ENCODE measurements around the gene TMEM272.

TMEM272 gene

DNA sequence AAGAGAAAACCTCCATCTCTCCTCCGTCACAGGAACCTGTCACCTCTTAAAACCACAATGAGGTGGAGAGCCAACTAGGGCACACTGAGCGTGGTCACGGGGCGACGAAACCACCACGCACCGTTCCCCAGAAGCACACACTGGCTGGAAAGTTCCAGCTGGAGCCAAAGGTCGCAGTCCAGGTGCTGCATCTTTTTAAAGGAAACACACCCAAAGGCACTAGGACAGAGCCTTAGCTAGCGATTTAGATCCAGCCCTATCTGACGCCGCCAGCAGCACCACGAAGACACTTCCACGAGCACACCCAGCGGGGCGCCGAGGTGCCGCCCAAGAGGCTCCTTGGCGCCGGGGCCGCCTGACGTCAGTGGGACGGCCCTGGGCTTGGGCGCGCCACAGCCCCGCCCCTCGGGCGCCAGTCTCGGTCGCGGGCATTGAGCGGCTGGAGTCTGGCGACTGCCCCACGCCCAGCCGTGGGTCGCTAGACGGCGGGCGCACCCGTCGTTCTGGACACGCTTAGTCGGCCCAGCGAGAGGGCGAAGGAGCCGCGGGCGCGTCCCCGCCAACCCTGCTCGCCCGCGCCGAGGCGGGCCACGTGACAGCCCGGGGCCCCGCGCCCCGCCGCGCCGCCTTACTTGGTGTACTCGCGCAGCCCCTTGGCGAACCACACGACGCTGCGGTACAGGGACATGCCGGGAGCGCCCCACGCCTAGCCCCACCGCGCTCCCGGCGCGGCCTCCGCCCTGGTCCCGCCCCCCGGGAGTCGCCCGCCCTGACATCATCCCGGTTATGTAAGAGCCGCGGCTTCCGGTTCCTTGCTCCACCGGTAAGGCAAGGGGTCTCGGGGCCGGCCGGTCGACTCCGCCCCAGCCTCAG is 41.3 kb downstream of the TMEM272 start, which contains the start of gene DHRS12:
TSS of gene DHRS12 (minus strand) at position 742 of the 873 bp plus-strand sequence. CDS start 4,504 bp downstream, outside the sequence.
- peak; percentile 61 for DNase-seq

- DNase-seq: no peak
Measured at GRCh38 chr13:51802631-51803418, 42.2 kb downstream of the TMEM272 start.

DNA sequence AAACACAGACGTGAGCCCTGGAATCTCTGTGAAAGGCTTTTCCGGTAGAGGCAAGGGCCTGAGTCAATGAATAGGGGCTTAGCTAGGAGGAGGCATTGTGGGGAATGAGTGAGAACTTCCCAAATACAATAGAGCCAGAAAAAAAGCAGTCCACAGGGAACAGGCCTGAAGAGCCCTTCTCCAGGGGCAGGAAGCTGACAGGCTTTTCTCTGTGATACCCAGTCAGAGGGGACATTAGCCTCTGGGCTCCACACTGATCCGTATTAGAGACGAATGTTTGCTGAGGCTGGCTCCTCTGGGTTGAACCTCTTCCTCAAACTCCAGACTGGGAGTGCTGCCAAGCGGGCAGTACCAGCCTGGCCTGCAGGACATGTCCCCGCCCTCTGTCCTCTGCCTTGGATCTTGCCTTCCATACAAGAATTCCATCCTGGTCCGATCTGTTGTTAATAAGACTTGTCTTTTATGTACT is 43.3 kb downstream of the TMEM272 start:
- DNase-seq: peak; percentile 41

GRCh38 chr13:51800486-51800885 is 44.5 kb downstream of the TMEM272 start:
- no peak for DNase-seq

GRCh38 chr13:51799261-51799660 is 45.7 kb downstream of the TMEM272 start:
- no peak for DNase-seq

GRCh38 chr13:51797664-51798488 is 47.1 kb downstream of the TMEM272 start:
- DNase-seq: peak; percentile 76

DNA sequence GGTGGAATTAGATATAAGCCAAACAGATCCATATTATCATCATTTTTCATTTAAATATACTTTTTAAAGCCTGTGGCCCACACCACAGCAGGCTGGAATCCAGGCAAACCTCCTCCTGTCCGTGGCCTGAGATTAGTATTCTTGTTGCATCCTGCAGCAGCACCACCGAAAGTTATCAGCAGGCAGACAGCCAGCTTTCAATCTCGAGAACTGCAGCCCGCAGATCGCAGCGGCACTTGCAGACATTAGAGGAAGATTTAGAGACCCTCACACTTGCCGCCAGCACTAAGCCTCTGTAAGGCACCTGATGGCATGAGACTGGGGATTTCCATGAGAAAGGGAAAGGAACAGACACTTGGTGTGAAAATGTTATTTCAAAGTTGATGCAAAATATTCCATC is 48.4 kb downstream of the TMEM272 start:
- no peak for DNase-seq

GRCh38 chr13:51795419-51795818 is 49.6 kb downstream of the TMEM272 start:
- no peak for DNase-seq

DNA sequence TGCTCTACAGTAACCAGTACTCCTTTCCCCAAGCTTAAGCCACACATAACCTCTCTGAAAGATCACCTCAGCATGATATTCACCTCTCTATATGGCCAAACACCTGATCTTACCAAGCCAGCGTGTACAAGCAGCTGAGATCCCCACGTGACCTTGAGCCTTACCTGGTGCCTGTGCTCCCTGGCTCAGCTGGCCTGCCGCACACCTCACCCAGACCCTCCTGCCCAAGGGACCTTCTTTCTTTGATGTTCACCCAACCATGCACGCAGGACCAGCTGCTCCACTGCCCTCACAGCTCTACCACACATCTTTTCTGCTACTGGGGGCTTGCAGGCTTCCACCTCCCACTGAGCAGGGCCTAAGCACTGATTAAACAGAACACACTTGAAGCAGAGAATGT is 50.0 kb downstream of the TMEM272 start:
- no peak for DNase-seq

GRCh38 chr13:51793570-51794271 is 51.3 kb downstream of the TMEM272 start:
- no peak for DNase-seq

DNA sequence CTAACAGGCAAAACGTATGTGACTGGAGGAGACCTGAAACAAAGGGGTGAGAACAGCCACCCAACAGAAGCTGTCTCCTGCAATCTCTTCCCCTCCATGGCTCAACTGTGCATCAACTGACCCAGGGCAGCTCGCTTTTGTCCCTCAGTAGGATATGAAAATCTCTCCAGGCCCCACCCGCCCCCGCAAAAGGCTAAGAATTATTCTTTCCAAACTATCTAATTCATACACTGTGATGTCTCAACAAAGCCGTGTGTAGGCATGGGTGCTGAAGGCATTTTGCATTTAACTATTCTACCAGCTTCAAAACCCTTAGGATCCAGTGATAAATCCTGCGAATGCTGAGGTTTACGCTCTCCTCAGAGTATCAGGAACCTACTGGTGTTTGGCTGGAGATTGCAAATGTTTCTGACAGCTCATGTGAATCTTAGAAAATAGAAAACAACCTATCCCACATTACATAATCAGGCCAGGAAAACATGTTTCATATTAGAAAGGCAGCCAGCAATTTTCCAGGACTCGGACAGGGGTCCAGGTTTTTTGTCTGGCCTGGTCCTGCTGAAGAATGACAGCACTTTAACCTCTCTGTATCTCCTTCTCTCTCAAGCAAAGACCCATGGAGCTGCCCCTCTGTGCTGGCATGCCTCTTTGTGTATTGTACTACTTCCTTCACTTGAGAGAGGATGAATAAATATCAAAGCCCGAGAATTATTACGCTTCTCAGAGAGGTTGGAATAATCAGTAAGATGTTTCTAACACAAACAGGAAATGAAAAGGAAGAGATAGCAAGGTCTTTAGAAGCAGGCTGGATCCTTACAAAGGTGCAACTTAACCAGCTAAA is 58.3 kb downstream of the TMEM272 start:
- no peak for DNase-seq

GRCh38 chr13:51785712-51786424 is 59.1 kb downstream of the TMEM272 start:
- peak; percentile 92 for DNase-seq

DNA sequence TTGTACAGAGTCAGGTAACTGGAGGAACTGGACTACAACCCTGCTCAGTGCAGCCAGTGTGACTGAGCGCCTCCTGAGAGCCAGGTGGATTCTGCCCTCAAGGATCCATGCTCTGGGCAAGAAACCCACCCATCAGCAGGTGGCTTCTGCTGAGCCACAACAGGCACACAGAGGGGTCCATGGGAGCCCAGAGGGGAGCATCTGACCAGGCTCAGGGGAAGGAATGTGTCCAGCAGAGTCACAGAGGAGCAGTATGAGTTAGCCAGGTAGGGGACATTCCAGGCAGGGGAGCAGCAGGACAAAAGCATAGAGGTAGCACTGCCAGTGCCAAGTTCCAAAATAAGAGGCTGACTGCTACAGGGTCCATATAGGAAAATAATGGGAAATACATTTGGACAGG is 60.9 kb downstream of the TMEM272 start:
- no peak for DNase-seq

DNA sequence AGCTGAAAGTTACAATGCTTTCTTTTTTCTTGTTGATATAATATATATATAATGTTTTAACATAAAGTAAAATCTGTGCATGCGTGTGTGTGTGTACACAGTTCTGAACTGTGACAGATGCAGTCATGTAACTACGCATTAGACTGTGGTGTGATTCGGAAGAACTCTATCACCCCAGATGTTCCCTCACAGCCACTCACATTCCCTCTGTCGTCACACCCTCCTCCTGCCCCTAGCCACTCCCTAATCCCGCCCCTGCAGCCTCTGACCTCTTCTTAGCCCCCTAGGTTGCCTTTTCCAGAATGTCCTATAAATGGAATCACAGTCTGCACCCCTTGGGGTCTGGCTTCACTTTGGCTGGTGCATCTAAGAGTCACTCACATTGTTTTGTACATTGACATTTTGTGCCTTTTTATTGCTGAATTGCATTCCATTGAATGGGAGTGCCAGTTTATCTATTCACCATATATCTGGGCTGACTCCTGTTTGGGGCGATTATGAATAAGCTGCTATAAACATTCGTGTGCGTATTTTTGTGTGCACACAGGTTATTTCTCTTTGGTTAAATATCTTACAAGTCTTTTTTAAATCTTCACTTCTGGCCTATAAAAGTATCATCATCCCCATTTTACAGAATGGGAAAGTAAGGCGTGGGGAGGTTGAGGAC is 61.4 kb downstream of the TMEM272 start:
- no peak for DNase-seq

- no peak for DNase-seq
Measured at GRCh38 chr13:51782026-51782710, 62.8 kb downstream of the TMEM272 start.

DNA sequence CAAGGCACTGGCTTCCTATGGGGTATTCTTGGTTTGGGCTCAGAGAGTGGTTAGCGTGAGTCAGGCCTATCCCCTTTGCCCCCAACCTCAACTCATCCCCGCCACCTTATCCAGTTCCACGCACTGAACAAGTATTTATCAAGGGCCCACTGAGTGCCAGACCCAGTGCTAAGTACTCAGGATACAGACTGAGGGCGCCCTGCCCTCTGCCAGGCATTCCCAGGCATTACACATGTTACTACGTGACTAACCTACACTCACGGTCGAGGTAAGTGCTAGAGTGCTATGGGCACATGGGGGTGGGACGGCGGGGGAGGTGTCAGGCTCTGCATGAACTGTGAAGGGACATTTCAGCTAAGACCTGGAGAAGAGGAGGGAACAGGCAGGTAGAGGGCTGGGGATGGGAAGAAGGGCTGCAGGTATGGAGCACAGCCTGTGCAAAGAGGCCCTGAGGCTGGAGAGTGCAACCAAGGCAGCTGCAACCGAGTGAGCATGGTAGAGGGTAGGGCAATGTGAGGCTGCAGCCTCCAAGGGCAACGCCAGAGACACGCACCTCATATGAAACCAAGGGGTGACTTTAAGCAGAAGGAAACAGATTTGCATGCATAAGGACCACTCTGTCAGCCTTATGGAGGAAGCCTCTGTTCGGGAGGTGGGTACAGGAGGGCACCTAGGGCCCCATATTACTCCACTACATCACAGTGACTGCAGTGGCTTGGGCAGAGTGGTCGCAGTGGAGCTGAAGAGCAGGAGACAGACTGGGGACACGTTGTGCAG is 63.5 kb downstream of the TMEM272 start:
- DNase-seq: no peak

- DNase-seq: no peak
Measured at GRCh38 chr13:51780099-51780498, 64.9 kb downstream of the TMEM272 start.

GRCh38 chr13:51778392-51778791 is 66.6 kb downstream of the TMEM272 start:
- DNase-seq: peak; percentile 32

DNA sequence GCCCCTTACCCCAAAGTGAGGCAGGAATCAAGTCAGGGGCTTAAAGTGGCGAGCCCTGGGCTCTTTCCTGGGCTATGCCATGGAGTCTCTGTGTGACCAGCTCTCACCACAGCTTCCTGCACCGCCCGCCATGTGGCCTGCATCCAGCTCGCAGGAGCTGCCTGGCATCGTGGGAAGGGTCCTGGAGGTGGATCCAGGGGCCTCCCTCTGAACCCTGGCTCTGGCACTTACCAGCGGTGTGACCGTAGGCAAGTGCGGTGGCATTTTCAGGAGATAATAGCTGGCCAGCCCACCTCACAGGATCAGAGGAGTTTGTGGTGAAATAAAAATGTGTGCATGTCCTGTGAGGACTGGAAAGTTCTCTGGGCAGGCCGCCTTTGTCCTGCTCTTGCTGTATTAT is 67.1 kb downstream of the TMEM272 start:
- DNase-seq: no peak
